Breast epithelium (tissue), 4 donors: ENCODE measurements around the gene GNB3. TPM values are rescaled to one million over a fixed set of nuclear protein-coding genes. Genes with fewer than 3 reads are reported as not detected.

Experiments
- DNase-seq, 2 donors: peaks; one replicate each; pipeline ENCODE4 v3.0.0-alpha.2; 2019; ENCODE audit warnings: low spot score in 2 of 2
- H3K27ac ChIP-seq, 2 donors: fragments of 200-600 bp; sonication (generic) in 1 of 2; one replicate each; pipeline ENCODE4 v1.5.1; 2016 to 2019; ENCODE audit warnings: mild to moderate bottlenecking in 1 of 2
- H3K27me3 ChIP-seq, 2 donors: fragments of 200-600 bp; sonication (generic) in 1 of 2; one replicate each; pipeline versions ENCODE4 v1.5.1 to v1.6.0; 2017 to 2019; ENCODE audit warnings: control low read depth in 1 of 2, mild to moderate bottlenecking in 1 of 2
- H3K36me3 ChIP-seq: fragments of 200-600 bp; one replicate; pipeline ENCODE4 v1.5.1; 2019
- H3K4me1 ChIP-seq, 2 donors: fragments of 200-600 bp; sonication (generic); one replicate each; pipeline ENCODE4 v1.5.1; 2016 to 2019; ENCODE audit warnings: control low read depth in 1 of 2
- H3K4me3 ChIP-seq, 3 donors: fragments of 200-600 bp; sonication (generic); 1 replicate in 2 of 3; 2 replicates in 1 of 3; pipeline ENCODE4 v1.5.1; 2016 to 2019; ENCODE audit warnings: mild to moderate bottlenecking in 3 of 3, moderate library complexity in 2 of 3
- H3K9me3 ChIP-seq, 2 donors: fragments of 200-600 bp; sonication (generic) in 1 of 2; one replicate each; pipeline ENCODE4 v1.5.1; 2016 to 2019; ENCODE audit warnings: control low read depth in 1 of 2
- POLR2A ChIP-seq: fragments of 450-650 bp; IDR thresholded peaks from one replicate; pipeline ENCODE4 v1.6.1; 2016; ENCODE audit warnings: antibody characterized with exemption, mild to moderate bottlenecking, moderate library complexity
- POLR2AphosphoS5 ChIP-seq, 3 donors: sonication (generic); formaldehyde crosslinking; IDR thresholded peaks; one replicate each; pipeline ENCODE4 v1.6.1; 2017; ENCODE audit warnings: antibody characterized with exemption in 3 of 3
- intact Hi-C: fragments of 100-400 bp; cut with DNase I; formaldehyde crosslinking; loops from one replicate; pipeline ENCODE4 v1.15.1; 2023; ENCODE audit warnings: low total_unique reads
- total RNA-seq, 3 donors: library from RNA; depleted of rRNA; stranded (reverse); fragments of >200 nt; gene quantifications; one replicate each; pipeline ENCODE4 v1.1.0, GENCODE V29; 2016
- TF ChIP-seq, protein P1 (sequence below), 3 donors: fragments of 450-650 bp; IDR thresholded peaks; one replicate each; pipeline ENCODE4 v1.5.1; 2016 to 2017; ENCODE audit warnings: antibody characterized with exemption in 3 of 3, mild to moderate bottlenecking in 3 of 3, moderate library complexity in 3 of 3

GNB3 gene
- total RNA-seq, 3 donors from 2014 or later: 0.80 to 3.3 (median 2.2) TPM

- TF ChIP-seq, protein P1, sequence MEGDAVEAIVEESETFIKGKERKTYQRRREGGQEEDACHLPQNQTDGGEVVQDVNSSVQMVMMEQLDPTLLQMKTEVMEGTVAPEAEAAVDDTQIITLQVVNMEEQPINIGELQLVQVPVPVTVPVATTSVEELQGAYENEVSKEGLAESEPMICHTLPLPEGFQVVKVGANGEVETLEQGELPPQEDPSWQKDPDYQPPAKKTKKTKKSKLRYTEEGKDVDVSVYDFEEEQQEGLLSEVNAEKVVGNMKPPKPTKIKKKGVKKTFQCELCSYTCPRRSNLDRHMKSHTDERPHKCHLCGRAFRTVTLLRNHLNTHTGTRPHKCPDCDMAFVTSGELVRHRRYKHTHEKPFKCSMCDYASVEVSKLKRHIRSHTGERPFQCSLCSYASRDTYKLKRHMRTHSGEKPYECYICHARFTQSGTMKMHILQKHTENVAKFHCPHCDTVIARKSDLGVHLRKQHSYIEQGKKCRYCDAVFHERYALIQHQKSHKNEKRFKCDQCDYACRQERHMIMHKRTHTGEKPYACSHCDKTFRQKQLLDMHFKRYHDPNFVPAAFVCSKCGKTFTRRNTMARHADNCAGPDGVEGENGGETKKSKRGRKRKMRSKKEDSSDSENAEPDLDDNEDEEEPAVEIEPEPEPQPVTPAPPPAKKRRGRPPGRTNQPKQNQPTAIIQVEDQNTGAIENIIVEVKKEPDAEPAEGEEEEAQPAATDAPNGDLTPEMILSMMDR (IDR thresholded peaks at IDR 0.05): no peak
- TF ChIP-seq POLR2A: no peak
- Histone ChIP-seq H3K27ac (no peak overlapping the region), H3K4me3 (no peak overlapping the region), H3K9me3 (no peaks in the 10 kb centered on the region), H3K27me3 (no peaks in the 10 kb centered on the region), H3K4me1 (no peaks in the 10 kb centered on the region), H3K36me3 (peaks cover 6% of the 10 kb centered on the region)
- no peak for DNase-seq
- intact Hi-C loops: no loop called here
Observed at GRCh38 chr12:6858799-6859198, 18.1 kb downstream of the GNB3 start.

- intact Hi-C loops: loop anchor here (10.0 kb wide), 1 partner anchor 105 kb away; no protein-coding TSS in a partner anchor
- no peaks in the 10 kb centered on the region for H3K9me3 ChIP-seq
- TF ChIP-seq POLR2A (no peak), POLR2AphosphoS5 (IDR thresholded peaks at IDR 0.05) (no peak)
- TF ChIP-seq, protein P1 (IDR thresholded peaks at IDR 0.05): no peak
- H3K4me1 ChIP-seq: no peaks in the 10 kb centered on the region
- H3K4me3 ChIP-seq: no peak overlapping the region
- peaks cover 6% of the 10 kb centered on the region for H3K36me3 ChIP-seq
- H3K27ac ChIP-seq: no peak overlapping the region
- DNase-seq: no peak
- H3K27me3 ChIP-seq: no peaks in the 10 kb centered on the region
Observed at GRCh38 chr12:6860116-6860515, 19.4 kb downstream of the GNB3 start.

DNA sequence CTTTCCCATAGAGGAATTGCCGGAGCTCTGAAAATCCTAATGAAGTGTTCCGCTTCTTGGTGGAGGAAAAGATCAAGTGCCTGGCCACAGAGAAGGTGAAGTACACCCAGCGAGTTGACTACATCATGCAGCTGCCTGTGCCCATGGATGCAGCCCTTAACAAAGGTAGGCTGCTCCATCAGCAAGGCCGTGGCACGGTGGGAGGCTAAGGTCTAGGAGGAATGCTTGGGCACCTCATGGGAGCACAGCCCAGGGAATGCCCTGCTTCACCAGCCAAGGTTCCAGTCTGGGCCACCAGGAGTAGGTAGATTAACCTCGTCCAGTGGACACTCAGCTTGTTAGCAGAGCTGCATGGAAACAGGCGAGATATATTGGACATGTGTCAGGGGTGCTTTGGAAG is 20.2 kb downstream of the GNB3 start:
- TF ChIP-seq POLR2AphosphoS5 (IDR thresholded peaks at IDR 0.05): no peak
- TF ChIP-seq, protein P1 (IDR thresholded peaks at IDR 0.05): no peak
- intact Hi-C loops: loop anchor here (10.0 kb wide), 1 partner anchor 104 kb away; no protein-coding TSS in a partner anchor
- Histone ChIP-seq H3K4me1 (no peaks in the 10 kb centered on the region), H3K4me3 (no peak overlapping the region), H3K9me3 (no peaks in the 10 kb centered on the region), H3K27me3 (no peaks in the 10 kb centered on the region), H3K36me3 (peaks cover 6% of the 10 kb centered on the region), H3K27ac (no peak overlapping the region)
- DNase-seq: no peak

- H3K4me3 ChIP-seq: no peak overlapping the region
- no peak for DNase-seq
- intact Hi-C loops: loop anchor here (10.0 kb wide), 1 partner anchor 103 kb away; no protein-coding TSS in a partner anchor
- TF ChIP-seq POLR2A (no peak), POLR2AphosphoS5 (IDR thresholded peaks at IDR 0.05) (no peak)
- TF ChIP-seq, protein P1 (IDR thresholded peaks at IDR 0.05): no peak
- peaks cover 6% of the 10 kb centered on the region for H3K36me3 ChIP-seq
- no peak overlapping the region for H3K27ac ChIP-seq
- no peaks in the 10 kb centered on the region for H3K4me1 ChIP-seq
- no peaks in the 10 kb centered on the region for H3K27me3 ChIP-seq
- no peaks in the 10 kb centered on the region for H3K9me3 ChIP-seq
Observed at GRCh38 chr12:6861391-6861790, 20.7 kb downstream of the GNB3 start.

DNA sequence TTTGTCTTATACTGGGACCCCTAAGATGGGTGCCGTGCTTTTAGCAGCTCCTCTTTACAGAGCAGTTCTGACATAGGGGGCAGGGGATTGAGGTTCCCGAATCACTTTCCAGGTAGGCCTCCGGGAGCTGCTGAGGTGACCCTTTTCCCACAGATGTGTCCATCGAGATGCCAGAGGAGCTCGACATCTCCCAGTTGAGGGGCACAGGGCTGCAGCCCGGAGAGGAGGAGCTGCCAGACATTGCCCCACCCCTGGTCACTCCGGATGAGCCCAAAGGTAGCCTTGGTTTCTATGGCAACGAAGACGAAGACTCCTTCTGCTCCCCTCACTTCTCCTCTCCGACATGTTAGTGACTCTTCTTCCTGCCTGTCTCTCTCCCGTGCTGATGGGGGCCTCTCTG is 22.3 kb downstream of the GNB3 start:
- no peaks in the 10 kb centered on the region for H3K4me1 ChIP-seq
- no peak for DNase-seq
- no peak overlapping the region for H3K4me3 ChIP-seq
- H3K27ac ChIP-seq: no peak overlapping the region
- no peaks in the 10 kb centered on the region for H3K27me3 ChIP-seq
- TF ChIP-seq POLR2A (no peak), POLR2AphosphoS5 (IDR thresholded peaks at IDR 0.05) (no peak)
- TF ChIP-seq, protein P1 (IDR thresholded peaks at IDR 0.05): no peak
- H3K9me3 ChIP-seq: no peaks in the 10 kb centered on the region
- intact Hi-C loops: loop anchor here (10.0 kb wide), 1 partner anchor 102 kb away; no protein-coding TSS in a partner anchor
- H3K36me3 ChIP-seq: peaks cover 6% of the 10 kb centered on the region
